ENCODE measurements around the gene PPM1H.
"Not testable (repeated sequence)": the region's sequence is repeated elsewhere in the genome, so short reads cannot be mapped to it uniquely, and the experiment has no call there.

Gene PPM1H

GRCh38 chr12:62767946-62768345 is 167.0 kb downstream of the PPM1H start:
- no peak for DNase-seq (ENCODE audit: low spot score)

- DNase-seq (ENCODE audit: low spot score): no peak
Measured at GRCh38 chr12:62767496-62767895, 167.5 kb downstream of the PPM1H start.

GRCh38 chr12:62766496-62766895 is 168.5 kb downstream of the PPM1H start:
- DNase-seq (ENCODE audit: low spot score): no peak

- no peak for DNase-seq (ENCODE audit: low spot score)
Measured at GRCh38 chr12:62763861-62764645, 170.9 kb downstream of the PPM1H start.

DNA sequence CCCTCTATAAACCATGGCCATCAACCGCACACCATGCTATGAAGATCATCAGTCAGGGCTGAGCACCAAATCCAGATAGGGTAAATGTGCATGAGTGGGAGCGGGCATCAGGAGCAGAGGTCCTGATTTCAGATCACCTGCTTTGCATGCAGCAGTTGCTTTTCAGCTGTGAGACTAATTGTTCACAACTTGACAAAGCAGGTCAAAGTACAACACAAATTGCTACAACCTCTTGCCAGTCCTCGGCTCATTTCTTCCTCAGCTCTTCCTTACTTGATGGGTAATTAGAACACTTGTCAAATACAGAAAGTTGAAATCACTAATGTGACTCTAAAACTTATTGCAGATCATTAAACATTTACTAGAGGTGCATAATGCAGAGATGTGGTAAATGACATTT is 171.6 kb downstream of the PPM1H start:
- no peak for DNase-seq (ENCODE audit: low spot score)

GRCh38 chr12:62762645-62763044 is 172.3 kb downstream of the PPM1H start:
- no peak for DNase-seq (ENCODE audit: low spot score)

GRCh38 chr12:62761658-62762057 is 173.3 kb downstream of the PPM1H start:
- DNase-seq (ENCODE audit: low spot score): no peak

DNA sequence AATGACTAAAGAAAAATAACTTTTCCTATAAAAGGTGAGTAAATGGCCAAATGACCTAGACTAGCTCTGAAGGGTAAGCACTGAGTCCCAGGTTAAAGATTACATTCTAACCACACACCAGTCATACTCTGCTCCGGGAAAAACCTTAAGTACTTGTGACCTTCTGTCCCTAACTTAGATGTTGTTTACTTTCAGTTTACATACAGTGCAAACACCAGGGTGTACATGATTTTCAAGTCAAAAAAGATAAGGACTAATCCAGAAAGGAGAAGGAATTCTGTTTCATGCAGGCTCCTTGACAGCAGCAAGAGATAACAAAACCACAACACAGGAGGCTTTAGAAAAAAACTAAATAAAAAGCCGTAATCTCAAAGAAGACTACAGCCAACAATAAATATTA is 174.2 kb downstream of the PPM1H start:
- no peak for DNase-seq (ENCODE audit: low spot score)

GRCh38 chr12:62760341-62760740 is 174.6 kb downstream of the PPM1H start:
- not testable (repeated sequence) for DNase-seq (ENCODE audit: low spot score)

GRCh38 chr12:62758216-62758615 is 176.7 kb downstream of the PPM1H start:
- DNase-seq (ENCODE audit: low spot score): no peak

GRCh38 chr12:62757048-62757447 is 177.9 kb downstream of the PPM1H start:
- no peak for DNase-seq (ENCODE audit: low spot score)

DNA sequence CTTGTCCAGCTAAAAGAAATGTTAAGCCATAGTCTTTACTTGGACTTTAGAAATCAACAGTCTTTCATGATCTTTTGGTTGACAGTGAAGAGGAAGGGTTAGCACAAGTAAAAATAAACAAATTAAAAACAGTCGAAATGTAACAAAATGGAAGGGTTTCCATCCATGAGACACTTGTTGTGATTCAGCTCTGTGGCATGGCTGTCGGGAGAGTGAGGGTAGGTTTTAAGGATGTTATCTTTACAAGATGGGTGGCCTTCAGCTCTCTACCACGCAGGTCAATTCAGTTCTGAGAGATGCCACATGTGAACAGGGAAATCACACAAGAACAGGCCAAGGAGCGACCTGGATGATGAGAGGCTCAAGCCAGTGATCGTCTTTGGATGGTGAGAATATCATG is 180.2 kb downstream of the PPM1H start:
- DNase-seq (ENCODE audit: low spot score): no peak

GRCh38 chr12:62751810-62752155 is 183.2 kb downstream of the PPM1H start:
- no peak for DNase-seq (ENCODE audit: low spot score)

DNA sequence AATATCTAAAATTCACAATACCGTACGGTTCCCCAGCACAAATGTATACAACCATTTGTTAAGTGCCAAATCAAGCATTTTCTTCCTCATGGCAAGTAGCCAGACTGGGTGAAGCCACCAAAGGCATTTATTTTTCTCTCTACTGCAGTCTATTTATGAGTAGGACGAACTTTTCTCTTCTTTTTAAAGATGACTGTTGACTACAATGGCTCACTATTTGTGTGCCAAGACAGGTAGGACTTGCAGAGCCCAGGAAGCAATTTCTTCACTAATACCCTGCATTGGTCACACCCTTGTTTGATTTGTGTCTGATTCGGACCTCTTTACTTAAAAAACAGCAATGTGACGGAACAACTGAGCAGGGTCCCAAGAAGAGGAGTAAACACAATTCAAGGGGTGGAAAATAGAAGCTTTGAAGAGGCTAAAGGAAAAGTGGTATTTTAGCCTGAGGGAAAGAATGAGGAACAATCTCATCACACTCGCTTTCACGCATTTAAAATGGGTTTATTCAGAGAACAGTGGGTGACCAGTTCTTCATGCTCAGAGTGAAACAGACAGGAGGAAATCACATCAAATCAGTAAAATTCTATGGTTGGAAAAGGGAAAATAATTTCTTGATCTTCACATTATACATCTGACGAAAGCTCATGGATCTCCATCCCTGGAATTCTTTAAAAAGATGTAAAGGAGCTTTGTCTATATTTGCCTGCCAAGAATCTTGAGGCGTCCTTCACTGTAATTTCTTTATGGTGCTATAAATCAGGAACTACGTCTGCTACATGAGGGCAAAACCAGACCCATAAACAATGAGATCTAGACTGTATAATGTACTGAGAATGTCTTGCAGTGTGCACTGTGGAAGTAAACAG is 183.8 kb downstream of the PPM1H start:
- DNase-seq (ENCODE audit: low spot score): no peak

- no peak for DNase-seq (ENCODE audit: low spot score)
Measured at GRCh38 chr12:62749586-62749985, 185.4 kb downstream of the PPM1H start.

- DNase-seq (ENCODE audit: low spot score): no peak
Measured at GRCh38 chr12:62748941-62749468, 185.9 kb downstream of the PPM1H start.

- no peak for DNase-seq (ENCODE audit: low spot score)
Measured at GRCh38 chr12:62744551-62744950, 190.4 kb downstream of the PPM1H start.

GRCh38 chr12:62739266-62740015 is 195.5 kb downstream of the PPM1H start:
- no peak for DNase-seq (ENCODE audit: low spot score)

GRCh38 chr12:62738616-62739015 is 196.3 kb downstream of the PPM1H start:
- DNase-seq (ENCODE audit: low spot score): no peak

DNA sequence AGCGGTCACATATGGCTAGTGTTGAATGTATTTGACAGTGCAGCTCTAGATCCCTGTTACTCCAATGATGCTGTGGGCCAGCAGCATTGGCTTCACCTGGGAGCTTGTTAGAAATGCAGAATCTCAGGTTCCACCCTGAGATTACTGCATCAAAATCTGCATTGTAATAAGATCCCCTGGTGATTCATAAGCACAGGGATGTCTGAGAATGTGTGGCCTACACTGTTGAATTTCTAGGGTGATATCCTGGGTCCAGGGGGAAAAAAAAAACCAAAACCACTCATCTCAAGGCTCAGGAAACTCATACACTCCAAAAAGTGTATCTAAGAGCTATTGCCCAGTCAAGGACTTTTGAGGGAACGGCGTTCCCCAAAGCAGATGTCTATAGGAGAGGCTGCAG is 196.8 kb downstream of the PPM1H start:
- DNase-seq (ENCODE audit: low spot score): no peak

DNA sequence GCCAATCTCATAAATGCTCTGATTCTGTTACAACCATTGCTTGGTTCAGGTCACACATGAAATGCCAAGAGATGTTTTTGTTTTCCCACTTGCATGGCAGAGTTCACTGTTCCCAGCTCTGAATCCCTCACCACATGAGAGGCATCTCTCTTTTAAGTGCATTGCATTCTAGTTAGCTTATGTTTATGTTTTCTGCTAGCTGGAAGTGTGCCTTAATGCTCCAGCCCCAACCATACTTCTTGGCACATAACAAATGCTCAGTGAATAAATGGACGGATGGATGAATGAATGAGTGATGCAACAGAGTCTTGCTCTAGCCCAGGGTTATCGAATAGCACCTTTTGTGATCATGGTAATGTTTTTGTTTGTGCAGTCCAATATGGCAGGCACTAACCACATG is 197.3 kb downstream of the PPM1H start:
- DNase-seq (ENCODE audit: low spot score): no peak

GRCh38 chr12:62737188-62737587 is 197.8 kb downstream of the PPM1H start:
- no peak for DNase-seq (ENCODE audit: low spot score)
